Keratinocyte (primary cell): ENCODE results near the gene C16orf92.

Experiments used
- EZH2 ChIP-seq: IDR thresholded peaks from one replicate; pipeline ENCODE4 v1.6.1; 2012; ENCODE audit warnings: inconsistent platforms, mild to moderate bottlenecking, low read length, moderate library complexity
- TF ChIP-seq, protein P1 (sequence below), 3 experiments: IDR thresholded peaks in 1 of 3; conservative IDR thresholded peaks in 1 of 3; optimal IDR thresholded peaks in 1 of 3; 2 replicates in 2 of 3; 3 replicates in 1 of 3; pipeline versions ENCODE3 to v1.5.1; 2011; ENCODE audit warnings: low read length in 3 of 3, mild to moderate bottlenecking in 3 of 3, moderate library complexity in 2 of 3, control low read depth in 1 of 3, inconsistent platforms in 1 of 3; ENCODE audit not compliant: insufficient read depth in 2 of 3; ENCODE audit errors: extremely low read depth in 1 of 3

DNA sequence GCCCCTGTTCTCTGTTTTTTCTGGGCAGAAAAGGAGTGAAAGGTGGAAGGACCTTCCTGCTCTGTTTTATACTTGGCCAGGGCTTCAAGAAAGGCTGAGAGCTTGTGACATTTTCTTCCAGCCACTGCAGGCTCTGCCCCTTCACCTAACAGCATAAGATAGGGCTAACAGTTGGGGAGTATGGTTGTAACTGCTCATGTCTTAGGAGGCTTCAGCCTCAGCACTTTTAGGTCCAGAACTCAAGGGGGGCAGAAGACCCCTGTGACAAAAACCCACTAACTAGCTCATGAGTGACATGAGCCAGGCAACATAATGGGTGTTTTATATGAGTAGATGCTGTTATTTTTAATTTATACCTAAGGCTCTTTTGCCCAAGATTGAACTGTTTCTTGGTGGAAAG lies 47.5 kb downstream of the C16orf92 start:
- TF ChIP-seq, protein P1, sequence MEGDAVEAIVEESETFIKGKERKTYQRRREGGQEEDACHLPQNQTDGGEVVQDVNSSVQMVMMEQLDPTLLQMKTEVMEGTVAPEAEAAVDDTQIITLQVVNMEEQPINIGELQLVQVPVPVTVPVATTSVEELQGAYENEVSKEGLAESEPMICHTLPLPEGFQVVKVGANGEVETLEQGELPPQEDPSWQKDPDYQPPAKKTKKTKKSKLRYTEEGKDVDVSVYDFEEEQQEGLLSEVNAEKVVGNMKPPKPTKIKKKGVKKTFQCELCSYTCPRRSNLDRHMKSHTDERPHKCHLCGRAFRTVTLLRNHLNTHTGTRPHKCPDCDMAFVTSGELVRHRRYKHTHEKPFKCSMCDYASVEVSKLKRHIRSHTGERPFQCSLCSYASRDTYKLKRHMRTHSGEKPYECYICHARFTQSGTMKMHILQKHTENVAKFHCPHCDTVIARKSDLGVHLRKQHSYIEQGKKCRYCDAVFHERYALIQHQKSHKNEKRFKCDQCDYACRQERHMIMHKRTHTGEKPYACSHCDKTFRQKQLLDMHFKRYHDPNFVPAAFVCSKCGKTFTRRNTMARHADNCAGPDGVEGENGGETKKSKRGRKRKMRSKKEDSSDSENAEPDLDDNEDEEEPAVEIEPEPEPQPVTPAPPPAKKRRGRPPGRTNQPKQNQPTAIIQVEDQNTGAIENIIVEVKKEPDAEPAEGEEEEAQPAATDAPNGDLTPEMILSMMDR (optimal IDR thresholded peaks at IDR 0.05 in 1 of 3, IDR thresholded peaks at IDR 0.05 in 1 of 3, conservative IDR thresholded peaks at IDR 0.05 in 1 of 3; ENCODE audit: extremely low read depth in 1 of 3, insufficient read depth in 2 of 3, low read length in 3 of 3): no peak
- no peak for TF ChIP-seq EZH2
